Erythroblast (primary cell): ENCODE results near the gene ZFYVE1.
"Not testable (repeated sequence)": the region's sequence is repeated elsewhere in the genome, so short reads cannot be mapped to it uniquely, and the experiment has no call there.

Experiments used
- DNase-seq, 2 experiments: peaks; one replicate each; lab custom pipeline; 2025; lab: John Stamatoyannopoulos, UW
- GATA1 ChIP-seq: IDR thresholded peaks from 2 replicates; pipeline ENCODE4 v1.6.1; 2011; ENCODE audit warnings: low read depth, mild to moderate bottlenecking, control low read depth, low read length, moderate library complexity
- POLR2A ChIP-seq: IDR thresholded peaks from 2 replicates; pipeline ENCODE4 v1.6.1; 2011; ENCODE audit warnings: mild to moderate bottlenecking, low read length

The ZFYVE1 gene, protein sequence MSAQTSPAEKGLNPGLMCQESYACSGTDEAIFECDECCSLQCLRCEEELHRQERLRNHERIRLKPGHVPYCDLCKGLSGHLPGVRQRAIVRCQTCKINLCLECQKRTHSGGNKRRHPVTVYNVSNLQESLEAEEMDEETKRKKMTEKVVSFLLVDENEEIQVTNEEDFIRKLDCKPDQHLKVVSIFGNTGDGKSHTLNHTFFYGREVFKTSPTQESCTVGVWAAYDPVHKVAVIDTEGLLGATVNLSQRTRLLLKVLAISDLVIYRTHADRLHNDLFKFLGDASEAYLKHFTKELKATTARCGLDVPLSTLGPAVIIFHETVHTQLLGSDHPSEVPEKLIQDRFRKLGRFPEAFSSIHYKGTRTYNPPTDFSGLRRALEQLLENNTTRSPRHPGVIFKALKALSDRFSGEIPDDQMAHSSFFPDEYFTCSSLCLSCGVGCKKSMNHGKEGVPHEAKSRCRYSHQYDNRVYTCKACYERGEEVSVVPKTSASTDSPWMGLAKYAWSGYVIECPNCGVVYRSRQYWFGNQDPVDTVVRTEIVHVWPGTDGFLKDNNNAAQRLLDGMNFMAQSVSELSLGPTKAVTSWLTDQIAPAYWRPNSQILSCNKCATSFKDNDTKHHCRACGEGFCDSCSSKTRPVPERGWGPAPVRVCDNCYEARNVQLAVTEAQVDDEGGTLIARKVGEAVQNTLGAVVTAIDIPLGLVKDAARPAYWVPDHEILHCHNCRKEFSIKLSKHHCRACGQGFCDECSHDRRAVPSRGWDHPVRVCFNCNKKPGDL

DNA sequence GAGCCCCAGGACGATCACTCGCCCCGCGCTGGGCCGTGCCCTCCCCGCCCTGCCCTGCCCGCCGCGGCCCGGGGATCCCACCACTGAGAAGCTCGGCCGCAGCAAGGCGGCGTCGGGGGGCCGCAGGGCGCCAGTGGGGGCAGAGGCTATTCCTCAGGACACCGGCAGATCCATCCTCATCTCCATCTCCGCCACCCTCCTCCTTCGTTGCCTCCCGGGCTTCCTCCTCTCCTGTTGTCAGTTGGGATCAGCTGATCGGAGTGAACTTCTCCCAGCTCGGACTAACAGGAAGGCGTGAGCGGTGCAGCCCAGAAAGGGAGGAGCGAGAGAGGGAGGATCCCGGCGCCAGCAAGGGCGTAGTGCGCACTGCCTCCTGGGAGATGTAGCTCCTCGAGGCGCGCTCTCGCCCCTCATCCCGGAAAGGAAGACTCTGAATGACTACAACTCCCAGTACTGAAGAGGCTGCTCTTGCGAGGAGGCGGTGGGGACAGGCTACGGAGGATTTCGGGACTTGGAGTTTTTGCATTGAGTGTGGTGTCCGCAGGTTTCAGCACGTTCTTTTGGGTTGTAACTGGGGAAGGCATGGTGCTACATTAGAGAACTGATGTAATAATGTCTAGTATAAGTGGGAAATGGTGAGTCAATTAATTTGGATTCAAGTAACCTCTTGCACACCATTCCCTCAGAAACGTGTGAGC is at the start of gene ZFYVE1:
ZFYVE1 (minus strand) TSS at position 262 of the 698 bp plus-strand sequence. CDS start 2,598 bp downstream, outside the sequence.
- TF ChIP-seq GATA1, result no peak
- peak; percentile 88 for TF ChIP-seq POLR2A

DNA sequence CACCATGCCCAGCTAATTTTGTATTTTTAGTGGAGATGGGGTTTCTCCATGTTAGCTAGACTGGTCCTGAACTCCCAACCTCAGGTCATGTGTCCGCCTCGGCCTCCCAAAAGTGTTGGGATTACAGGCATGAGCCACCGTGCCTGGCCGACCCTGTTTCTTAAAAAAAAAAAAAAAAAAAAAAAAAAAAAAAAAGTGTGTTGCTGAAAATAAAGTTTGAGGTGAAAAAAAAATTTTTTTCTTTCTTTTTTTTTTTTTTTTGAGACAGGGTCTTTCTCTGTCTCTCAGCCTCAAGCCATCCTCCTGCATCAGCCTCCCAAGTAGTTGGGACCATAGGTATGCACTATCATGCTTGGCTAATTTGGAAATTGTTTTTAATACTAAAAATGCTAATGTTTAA is 42.7 kb upstream of the ZFYVE1 start:
- DNase-seq, result no peak

More for the DNA sequence above, at the start of gene ZFYVE1:
- DNase-seq, result peak; percentile 97

DNA sequence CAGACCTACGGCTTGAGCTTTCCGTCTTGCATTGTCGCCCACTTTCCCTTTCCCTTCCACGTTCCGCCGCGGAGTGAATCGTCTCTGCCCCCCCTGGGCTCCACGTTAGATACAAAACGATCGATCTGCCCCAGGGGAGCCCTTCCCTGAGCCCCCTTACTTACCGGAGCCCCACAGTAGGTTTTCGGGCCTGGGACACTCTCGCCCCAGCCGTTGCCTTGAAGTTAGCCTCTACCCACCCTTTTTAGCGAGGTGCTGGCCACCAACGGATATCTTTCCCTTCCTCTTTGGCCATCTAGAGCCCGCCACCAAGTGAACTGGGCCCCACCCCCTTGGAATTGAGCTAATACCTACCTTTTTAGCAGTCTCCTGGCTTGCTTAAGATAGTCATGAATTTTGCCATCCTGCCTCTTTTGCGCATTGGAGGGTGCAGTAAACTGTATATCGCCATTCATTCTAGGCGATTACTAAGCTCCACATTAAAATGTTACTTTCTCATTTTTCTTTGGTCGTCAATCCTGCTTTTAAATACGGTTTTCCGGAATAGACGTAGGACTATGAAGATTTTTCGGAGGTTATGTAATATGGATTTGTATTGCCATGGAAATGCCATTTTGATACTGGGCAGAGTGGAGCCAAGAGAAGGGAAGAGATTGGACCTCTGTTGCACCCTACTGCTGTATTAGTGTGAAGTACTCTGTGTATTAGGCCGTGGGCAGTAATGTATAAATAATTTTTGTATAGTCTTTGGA is 32.2 kb upstream of the ZFYVE1 start:
- DNase-seq, result peak; percentile 76 to 81
- no peak for TF ChIP-seq POLR2A
- TF ChIP-seq GATA1, result no peak

More for the DNA sequence above, 42.7 kb upstream of the ZFYVE1 start:
- TF ChIP-seq GATA1 (no peak), POLR2A (no peak)

DNA sequence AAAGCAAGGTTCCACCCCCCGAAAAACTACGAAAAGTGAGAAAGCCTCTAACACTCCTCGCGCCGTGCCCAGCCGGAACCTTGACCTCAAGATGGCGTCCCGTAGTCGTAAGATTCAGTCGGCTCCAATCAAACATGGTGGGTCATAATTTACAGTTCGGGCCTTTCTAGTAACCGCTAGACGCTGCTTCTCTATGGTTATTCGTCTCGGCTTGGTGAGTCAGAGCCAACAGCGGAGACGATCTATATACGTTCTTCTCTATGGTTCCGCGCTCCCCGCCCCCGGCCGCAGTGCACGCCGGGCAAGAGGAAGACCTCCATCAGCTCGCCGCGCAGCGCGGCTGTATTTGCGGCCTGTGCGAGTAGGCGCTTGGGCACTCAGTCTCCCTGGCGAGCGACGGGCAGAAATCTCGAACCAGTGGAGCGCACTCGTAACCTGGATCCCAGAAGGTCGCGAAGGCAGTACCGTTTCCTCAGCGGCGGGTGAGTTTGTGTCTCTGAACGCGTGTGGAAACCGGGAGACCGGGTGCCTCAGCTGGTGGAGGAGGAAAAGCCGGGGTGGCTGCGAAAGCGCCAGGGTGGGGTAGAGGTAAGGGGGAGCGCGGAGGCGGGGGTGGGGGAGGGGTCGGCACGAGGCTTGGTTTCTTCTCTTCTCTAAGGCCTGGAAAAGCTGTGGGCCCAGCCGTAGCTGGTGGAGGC is 31.5 kb upstream of the ZFYVE1 start, which contains the start of gene RBM25:
RBM25 (plus strand) TSS at position 311 of the 698 bp plus-strand sequence. CDS start 13,108 bp downstream, outside the sequence.
- TF ChIP-seq GATA1 (no peak), POLR2A (peak; percentile 99)
- DNase-seq, result peak; percentile 98 to 99

DNA sequence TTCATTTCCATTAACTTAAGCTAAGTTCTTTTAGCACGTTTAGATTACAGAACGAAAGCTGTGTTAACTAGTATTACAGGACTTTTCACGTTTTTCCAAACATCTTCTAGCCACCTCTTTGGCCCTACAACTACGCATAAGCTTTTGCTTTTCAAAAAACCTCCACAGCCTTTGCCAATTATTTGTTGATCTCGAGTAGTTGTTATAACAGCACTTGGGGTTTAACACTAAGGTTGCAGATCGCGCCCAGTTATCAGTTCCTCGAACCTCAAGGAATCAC is 31.0 kb upstream of the ZFYVE1 start:
- DNase-seq, result no peak
- no peak for TF ChIP-seq GATA1
- no peak for TF ChIP-seq POLR2A

DNA sequence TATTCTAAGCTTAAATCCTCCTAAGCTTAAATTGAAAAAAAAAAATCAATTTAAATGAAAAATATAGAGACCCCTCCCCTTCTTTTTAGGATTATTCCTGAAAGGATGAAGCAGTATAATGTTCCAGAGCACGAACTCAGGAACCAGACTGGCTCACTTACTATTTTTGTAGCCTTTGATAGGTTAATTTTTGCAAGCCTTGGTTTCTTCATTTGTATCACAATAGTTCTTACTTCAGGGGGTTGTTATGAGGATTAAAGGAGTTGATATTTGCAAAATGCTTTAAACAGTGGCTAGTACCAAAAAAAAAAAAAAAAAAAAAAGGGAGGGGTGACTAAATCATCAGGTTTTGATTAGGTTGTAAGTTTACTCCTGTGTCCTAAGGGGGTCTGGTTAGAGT is 28.3 kb upstream of the ZFYVE1 start:
- DNase-seq, result no peak
- TF ChIP-seq POLR2A (no peak), GATA1 (no peak)

DNA sequence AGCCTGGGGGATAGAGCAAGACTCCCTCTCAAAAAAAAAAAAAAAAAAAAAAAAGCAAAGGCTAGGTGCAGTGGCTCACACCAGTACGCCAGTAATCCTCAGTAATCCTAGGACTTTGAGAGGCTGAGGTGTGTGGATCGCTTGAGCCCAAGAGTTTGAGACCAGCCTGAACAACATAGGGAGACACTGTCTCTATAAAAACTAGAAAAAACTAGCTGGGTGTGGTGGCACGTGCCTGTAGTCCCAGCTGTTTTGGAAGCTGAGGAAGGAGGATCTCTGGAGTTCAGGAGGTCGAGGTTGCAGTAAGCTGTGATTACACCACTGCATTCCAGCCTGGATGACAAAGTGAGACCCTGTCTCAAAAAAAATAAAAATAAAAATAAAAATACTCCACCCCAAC is 22.5 kb upstream of the ZFYVE1 start:
- TF ChIP-seq GATA1, result no peak
- no peak for TF ChIP-seq POLR2A
- DNase-seq, result no peak

DNA sequence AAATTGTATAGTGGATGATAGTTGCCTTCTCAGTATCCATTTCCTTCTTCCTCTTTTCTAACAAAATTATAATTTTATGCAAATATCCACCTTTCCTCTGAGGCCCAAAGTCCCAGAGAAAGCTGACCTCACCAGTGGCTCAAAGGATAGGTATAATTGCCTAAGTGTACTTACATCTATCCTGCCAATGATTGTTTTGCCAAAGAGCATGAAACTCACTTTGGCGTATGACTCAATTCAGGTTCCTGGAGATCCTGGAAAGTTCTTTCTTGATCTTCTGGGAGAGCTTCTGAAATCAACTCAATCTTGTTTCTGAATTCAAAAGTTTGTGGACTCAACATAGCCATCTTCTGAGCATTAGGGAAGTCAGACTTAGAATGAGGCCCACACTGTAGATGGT is 20.9 kb upstream of the ZFYVE1 start:
- DNase-seq, result no peak
- TF ChIP-seq POLR2A (no peak), GATA1 (no peak)

DNA sequence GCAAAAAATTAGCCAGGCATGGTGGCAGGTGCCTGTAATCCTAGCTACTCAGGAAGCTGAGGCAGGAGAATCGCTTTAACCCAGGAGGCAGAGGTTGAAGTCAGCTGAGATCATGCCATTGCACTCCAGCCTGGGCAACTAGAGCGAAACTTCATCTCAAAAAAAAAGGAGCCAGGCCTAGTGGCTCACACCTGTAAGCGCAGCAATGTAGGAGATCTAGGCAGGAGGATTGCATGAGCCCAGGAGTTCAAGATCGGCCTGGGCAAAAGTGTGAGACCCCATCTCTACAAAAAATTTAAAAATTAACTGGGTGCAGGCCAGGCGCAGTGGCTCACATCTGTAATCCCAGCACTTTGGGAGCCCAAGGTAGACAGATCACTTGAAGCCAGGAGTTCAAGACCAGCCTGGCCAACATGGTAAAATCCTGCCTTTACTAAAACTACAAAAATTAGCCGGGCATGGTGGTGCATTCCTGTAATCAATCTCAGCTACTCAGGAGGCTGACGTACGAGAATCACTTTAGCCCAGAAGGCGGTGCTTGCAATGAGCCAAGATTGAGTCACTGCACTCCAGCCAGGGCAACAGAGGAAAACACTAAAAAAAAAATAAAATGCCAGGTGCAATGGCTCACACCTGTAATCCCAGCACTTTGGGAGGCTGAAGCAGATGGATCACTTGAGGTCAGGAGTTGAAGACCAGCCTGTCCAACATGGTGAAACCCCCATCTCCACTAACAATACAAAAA is 10.0 kb upstream of the ZFYVE1 start:
- not testable (repeated sequence) for DNase-seq

DNA sequence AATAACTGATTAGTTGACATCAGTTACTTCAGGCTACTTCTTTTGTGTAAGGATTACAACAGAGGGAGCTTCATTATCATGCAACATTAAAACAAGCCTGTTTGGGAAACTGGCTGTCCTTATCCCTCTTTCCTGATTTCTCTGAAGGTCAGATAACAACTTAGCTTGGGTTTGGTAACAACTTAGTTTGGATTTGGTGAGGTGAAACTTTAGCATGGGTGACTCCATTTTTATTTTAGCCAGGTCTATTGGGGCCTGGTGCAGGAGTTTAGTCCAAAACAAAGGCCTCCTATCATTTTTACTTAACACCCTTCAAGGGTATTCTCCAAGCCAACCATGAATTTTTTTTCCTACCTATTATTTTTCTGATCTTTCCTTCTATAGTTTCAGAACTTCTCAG is 1.1 kb upstream of the ZFYVE1 start:
- TF ChIP-seq POLR2A (no peak), GATA1 (no peak)
- no peak for DNase-seq

DNA sequence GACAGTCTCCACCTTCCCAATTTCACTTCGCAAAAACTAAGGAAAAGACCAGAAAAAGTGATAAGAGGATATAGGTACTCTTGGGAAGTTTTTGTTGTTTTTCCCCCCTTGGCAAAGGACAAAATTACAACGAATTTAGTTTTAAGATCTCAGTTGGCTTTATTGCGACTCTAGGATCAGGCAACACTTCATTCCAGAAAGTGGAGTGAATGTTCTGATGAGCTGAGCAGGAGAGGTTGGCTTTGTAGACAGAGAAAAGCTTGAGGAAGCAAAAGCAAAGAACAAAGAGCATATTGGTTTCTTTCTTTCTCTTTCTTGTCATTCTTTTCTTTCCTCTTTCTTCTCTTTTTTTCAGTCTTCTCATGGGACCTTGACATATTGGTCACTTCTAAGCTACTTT is 640 bp upstream of the ZFYVE1 start:
- no peak for DNase-seq
- TF ChIP-seq GATA1 (no peak), POLR2A (no peak)

DNA sequence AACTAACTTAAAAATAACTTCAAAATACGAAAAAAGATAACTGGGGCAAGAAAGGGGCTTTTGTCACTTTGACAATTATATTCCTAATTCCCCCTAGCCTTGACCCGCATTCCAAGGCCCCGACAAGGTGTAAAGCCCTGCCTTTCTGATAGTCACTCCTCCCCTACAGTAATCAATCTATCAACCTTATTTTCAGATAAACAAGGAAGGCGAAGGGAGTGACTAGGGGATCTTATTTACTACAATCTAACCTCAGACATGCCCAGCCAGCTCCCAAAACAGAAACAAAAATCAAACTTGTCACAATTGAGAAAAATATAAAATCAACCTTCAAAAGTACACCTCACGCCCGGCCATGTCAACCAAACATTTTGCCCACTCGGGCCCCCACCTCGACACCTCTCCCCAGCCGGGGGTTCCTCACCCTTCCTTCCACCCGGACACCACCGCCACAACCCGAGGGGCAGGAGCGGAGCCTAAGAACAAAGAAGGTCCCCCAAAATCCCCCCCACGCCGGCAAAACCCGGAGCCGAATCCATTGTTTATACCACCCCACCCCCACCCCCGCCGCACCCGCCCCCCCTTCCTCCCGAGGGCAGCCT is 562 bp downstream of the ZFYVE1 start:
- peak; percentile 57 to 68 for DNase-seq
- TF ChIP-seq GATA1, result no peak
- no peak for TF ChIP-seq POLR2A
